ENCODE data around the gene PFKFB2. TPM values are rescaled to one million over a fixed set of nuclear protein-coding genes. Genes with fewer than 3 reads are reported as not detected.

The PFKFB2 gene
- total and polyA plus RNA-seq, 2 of the 8 experiments (the other 6 are each of a cell fraction or from before 2014, with no cell fraction given) = 6.7 to 19.1 TPM

DNA sequence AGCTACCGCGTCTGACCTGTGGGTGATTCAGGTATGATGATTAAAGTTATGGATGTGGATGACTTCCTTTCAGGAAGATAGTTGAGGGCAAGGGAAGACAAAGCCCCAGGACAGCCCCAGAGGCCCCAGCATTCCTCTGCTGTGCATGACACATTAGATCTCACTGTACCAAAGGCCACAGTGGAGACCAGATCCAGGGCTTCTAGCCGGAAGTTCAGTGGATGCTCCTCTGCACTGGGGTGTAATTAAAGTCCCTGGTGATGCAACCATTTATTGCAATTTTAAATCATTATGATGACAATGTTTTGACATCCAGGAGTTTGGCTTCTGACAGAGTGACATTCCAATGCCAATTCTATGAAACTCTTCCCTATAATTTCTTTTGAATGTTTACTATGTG is 55.9 kb downstream of the PFKFB2 start (continued):
- TF ChIP-seq USF2 (IDR thresholded peaks at IDR 0.05; ENCODE audit: low read length) (no peak), SIX5 (IDR thresholded peaks at IDR 0.05; ENCODE audit: low read depth, low read length) (no peak)

All from H1 (cell line).